BLaER1 (cell line): Measurements from ENCODE around the gene ABL1.
"Not testable (repeated sequence)": the region's sequence is repeated elsewhere in the genome, so short reads cannot be mapped to it uniquely, and the experiment has no call there.

Source experiments
- H3K27ac ChIP-seq: shearing (Covaris generic); formaldehyde crosslinking; 2 replicates; pipeline ENCODE4 v1.8.1; 2022
- H3K27me3 ChIP-seq: shearing (Covaris generic); formaldehyde crosslinking; 2 replicates; pipeline ENCODE4 v1.8.1; 2022
- H3K36me3 ChIP-seq: shearing (Covaris generic); formaldehyde crosslinking; 2 replicates; pipeline ENCODE4 v1.8.1; 2022
- H3K4me1 ChIP-seq: shearing (Covaris generic); formaldehyde crosslinking; 2 replicates; pipeline ENCODE4 v1.8.1; 2022
- H3K4me2 ChIP-seq: shearing (Covaris generic); formaldehyde crosslinking; 2 replicates; pipeline ENCODE4 v1.8.1; 2022
- H3K4me3 ChIP-seq: shearing (Covaris generic); formaldehyde crosslinking; 2 replicates; pipeline ENCODE4 v1.8.1; 2022
- H3K9ac ChIP-seq: shearing (Covaris generic); formaldehyde crosslinking; 2 replicates; pipeline ENCODE4 v1.8.1; 2022
- H3K9me3 ChIP-seq: shearing (Covaris generic); formaldehyde crosslinking; 2 replicates; pipeline ENCODE4 v1.8.1; 2022
- H4K20me1 ChIP-seq: shearing (Covaris generic); formaldehyde crosslinking; 2 replicates; pipeline ENCODE4 v1.8.1; 2022
- Cebpa-rat ChIP-seq: shearing (Covaris generic); IDR thresholded peaks from 2 replicates; pipeline ENCODE4 v1.8.1; 2022

The ABL1 gene

DNA sequence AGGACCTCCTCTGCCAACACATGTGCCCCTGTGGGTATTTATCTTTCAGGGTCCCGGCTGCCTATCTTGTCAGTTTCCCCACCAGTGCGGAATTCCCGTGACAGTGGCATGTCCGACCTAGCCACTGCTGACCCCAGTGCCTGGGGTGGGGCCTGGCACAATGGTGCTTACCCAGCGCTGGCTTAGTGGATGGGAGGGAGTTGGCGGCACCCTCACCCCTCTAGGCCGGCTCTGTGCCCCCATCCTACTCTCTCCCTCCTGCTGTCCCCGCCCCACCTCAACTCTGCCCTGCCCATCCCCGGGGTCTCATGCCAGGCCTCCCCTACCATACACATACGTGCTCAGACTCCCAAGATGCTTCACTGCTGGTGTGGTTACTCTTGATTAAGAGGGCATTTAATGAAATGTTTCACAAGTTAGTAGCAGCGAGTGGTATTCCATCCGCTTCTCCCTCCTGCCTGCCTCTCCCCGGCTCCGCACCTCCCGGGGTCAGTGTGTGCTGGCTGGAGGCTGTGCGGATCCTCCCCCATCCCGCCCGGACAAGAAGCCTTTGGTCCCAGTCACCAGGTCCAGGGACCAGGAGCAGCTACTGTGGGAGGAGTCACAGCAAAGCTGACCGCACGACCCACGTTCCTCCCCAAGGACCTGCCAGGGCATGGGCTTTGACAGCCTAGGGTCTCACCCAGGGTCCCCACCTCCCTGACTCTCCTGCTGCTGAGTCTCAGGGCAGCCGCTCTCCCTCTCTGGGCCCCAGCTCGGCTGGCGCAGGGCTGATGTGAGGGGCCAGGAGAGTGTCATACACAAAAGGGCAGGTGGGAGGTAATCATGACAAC is 71.1 kb downstream of the ABL1 start:
- no peaks in the 10 kb centered on the region for H3K9me3 ChIP-seq
- no peak for TF ChIP-seq Cebpa-rat
- no peak overlapping the region for H3K4me3 ChIP-seq
- H3K27ac ChIP-seq: no peak overlapping the region
- no peak overlapping the region for H3K9ac ChIP-seq
- H4K20me1 ChIP-seq: no peaks in the 10 kb centered on the region
- H3K4me2 ChIP-seq: no peak overlapping the region; the same call in 1 of the 2 replicates
- H3K4me1 ChIP-seq: peaks cover 29% of the 10 kb centered on the region
- no peaks in the 10 kb centered on the region for H3K27me3 ChIP-seq
- no peaks in the 10 kb centered on the region for H3K36me3 ChIP-seq

DNA sequence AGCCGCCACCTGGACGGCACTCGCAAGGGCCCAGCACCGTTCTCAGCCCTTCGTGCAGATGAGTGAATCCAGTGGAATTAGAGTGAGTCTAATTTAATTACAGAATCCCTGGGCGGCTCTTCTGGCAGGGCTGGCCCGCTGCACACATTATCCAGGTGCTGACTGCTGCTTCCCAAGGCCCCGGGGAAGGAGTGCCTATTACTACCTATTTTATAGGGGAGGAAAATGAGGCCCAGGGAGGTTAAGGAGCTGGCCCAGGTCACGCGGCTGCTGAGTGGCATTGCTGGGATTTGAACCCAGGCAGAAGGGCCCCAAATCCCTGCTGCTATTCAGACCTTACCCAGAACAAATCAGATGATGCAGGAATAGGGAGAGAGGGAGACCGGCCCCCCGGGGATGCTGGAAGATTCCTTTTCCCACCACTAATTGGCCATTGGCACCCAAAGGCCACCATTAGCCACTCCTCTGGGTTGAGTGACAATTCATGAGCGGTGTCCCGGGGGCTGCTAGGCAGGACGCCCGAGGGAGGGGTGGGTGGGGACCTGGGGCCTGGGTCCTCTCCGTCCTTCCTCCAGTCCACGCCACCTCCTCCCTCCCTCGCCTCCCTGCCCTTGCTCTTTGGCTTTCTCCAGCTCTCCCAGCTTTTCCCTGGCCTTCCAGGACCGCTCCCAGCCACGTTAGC is 71.8 kb downstream of the ABL1 start:
- Histone ChIP-seq H3K4me3 (no peak overlapping the region), H3K9ac (no peak overlapping the region), H3K4me2 (no peak overlapping the region), H4K20me1 (no peaks in the 10 kb centered on the region), H3K27me3 (no peaks in the 10 kb centered on the region), H3K27ac (no peak overlapping the region), H3K4me1 (peaks cover 29% of the 10 kb centered on the region), H3K9me3 (no peaks in the 10 kb centered on the region), H3K36me3 (no peaks in the 10 kb centered on the region)
- no peak for TF ChIP-seq Cebpa-rat

DNA sequence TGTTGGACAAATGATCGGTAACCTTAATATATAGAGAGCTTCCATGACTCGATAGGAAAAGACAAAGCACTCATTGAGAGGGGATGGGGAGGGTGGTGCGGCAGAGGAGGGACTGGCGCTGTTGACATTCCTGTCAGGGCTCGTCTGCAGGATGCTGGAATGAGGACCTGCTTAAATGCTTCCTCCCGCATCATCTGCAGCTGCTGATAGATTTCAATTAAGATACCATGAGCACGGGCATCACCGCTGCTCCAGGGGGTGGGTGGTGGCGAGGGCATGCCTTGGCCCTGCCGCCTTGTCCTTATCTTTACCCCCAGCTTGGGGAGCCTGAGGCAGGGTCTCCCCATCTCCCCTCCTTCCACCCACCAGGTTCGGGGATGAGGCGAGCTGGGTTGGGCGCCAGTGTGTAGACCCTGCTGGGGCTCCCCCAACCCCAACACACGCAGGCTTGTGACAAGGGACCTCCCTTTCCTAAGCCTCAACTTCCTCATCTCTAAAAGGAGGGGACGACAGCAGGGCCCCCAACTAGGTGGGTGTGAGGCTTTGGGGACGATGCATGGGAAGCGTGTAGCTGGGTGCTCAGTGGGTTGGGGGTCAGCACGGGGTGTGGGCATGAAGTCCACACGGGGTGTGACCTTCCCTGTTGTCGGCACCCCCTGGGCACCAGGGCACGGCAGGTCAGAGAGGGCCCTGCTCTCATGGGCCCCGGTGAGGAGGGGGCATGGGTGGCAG is 73.3 kb downstream of the ABL1 start:
- Histone ChIP-seq H3K27me3 (no peaks in the 10 kb centered on the region), H3K9ac (no peak overlapping the region), H3K4me3 (no peak overlapping the region), H3K27ac (no peak overlapping the region), H3K9me3 (no peaks in the 10 kb centered on the region), H3K4me1 (peaks cover 35% of the 10 kb centered on the region), H3K4me2 (no peak overlapping the region; the same call in 1 of the 2 replicates), H3K36me3 (no peaks in the 10 kb centered on the region), H4K20me1 (no peaks in the 10 kb centered on the region)
- TF ChIP-seq Cebpa-rat: no peak

DNA sequence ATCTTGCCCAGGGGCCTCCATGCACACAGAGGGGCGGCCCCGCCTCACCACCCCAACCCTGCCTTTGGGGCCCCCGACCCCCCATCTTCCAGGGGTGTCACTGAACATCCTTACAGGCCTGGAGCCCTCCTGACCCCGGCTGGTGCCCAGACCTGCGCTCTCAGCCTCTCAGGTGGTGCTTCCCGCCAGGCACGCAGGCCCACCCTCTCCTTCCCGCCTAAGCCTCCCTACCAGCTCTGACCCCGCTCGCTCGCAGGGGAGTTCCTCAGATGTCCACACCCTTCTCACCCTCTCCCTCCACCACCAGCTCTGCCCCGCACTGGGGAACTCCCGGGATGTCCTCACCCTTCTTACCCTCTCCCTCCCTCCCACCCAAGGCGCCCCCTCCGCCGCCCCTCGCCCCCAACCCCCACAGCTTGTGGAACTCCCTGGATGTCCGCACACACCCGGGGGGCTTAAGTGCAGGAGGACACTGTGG is 73.9 kb downstream of the ABL1 start:
- TF ChIP-seq Cebpa-rat: no peak
- no peaks in the 10 kb centered on the region for H3K27me3 ChIP-seq
- H3K4me2 ChIP-seq: no peak overlapping the region
- no peaks in the 10 kb centered on the region for H3K9me3 ChIP-seq
- H3K4me3 ChIP-seq: no peak overlapping the region
- no peaks in the 10 kb centered on the region for H4K20me1 ChIP-seq
- no peak overlapping the region for H3K27ac ChIP-seq
- no peaks in the 10 kb centered on the region for H3K36me3 ChIP-seq
- peaks cover 41% of the 10 kb centered on the region for H3K4me1 ChIP-seq
- H3K9ac ChIP-seq: no peak overlapping the region

DNA sequence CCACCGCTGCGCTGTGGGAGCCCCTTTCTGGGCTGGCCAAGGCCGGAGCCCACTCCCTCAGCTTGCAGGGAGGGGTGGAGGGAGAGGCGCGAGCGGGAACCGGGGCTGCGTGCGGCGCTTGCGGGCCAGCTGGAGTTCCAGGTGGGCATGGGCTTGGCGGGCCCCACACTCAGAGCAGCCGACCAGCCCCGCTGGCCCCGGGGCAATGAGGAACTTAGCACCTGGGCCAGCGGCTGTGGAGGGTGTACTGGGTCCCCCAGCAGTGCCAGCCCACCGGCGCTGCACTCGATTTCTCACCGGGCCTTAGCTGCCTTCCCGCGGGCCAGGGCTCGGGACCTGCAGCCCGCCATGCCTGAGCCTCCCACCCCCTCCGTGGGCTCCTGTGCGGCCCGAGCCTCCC is 75.0 kb downstream of the ABL1 start:
- not testable (repeated sequence) for H3K27ac ChIP-seq, H4K20me1 ChIP-seq, H3K9ac ChIP-seq, H3K9me3 ChIP-seq, H3K4me3 ChIP-seq, H3K36me3 ChIP-seq, H3K4me2 ChIP-seq, H3K27me3 ChIP-seq
- H3K4me1 ChIP-seq: peaks cover 52% of the 10 kb centered on the region

DNA sequence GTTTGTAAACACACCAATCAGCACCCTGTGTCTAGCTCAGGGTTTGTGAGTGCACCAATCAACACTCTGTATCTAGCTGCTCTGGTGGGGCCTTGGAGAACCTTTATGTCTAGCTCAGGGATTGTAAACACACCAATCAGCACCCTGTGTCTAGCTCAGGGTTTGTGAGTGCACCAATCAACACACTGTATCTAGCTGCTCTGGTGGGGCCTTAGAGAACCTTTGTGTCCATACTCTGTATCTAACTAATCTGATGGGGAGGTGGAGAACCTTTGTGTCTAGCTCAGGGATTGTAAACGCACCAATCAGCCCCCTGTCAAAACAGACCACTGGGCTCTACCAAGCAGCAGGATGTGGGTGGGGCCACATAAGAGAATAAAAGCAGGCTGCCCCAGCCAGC is 75.6 kb downstream of the ABL1 start:
- H3K9me3 ChIP-seq, H3K27me3 ChIP-seq, H3K27ac ChIP-seq, H3K9ac ChIP-seq, H3K36me3 ChIP-seq, H4K20me1 ChIP-seq, H3K4me3 ChIP-seq: not testable (repeated sequence)
- Histone ChIP-seq H3K4me1 (peaks cover 58% of the 10 kb centered on the region), H3K4me2 (peak overlapping the region; percentile 98)

DNA sequence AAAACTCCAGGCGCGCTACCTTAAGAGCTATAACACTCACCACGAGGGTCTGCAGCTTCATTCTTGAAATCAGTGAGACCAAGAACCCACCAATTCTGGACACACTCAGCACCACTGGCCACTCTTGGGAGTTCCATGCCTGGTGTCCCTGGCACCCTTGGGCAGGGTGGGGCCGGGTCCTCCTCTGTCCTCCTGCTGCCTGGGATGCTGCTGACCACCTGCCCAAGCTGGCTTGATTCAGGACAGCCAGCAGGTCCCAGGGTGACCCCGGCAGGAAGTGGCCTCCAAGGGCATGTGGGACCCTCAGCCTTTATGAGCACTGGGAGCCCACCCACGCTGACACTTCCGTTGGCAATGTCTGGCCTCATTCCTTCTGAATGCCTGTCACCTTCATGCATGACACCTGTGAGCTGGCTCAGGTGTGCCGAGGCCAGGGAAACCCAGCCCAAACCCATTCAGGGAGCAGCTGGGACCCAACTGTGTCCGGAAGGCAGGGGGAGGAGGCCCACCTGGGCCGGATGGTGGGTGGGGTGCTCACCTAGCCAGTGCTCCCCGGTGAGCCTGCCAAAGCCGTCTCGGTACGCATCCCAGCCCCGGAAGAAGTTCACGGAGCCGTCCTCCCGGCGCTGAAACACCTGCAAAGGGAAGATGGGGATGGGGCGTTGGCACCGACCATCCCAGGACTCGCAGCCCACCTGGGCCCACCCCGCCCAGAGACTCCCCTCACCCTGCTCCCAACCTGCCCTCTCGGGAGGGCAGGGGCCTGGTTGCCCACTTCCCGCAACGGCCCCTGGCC is 76.4 kb downstream of the ABL1 start:
- no peak for TF ChIP-seq Cebpa-rat
- H3K9ac ChIP-seq: no peak overlapping the region
- no peaks in the 10 kb centered on the region for H4K20me1 ChIP-seq
- H3K27me3 ChIP-seq: no peaks in the 10 kb centered on the region
- peak overlapping the region; percentile 98 for H3K4me2 ChIP-seq
- H3K36me3 ChIP-seq: no peaks in the 10 kb centered on the region
- no peak overlapping the region for H3K4me3 ChIP-seq
- no peak overlapping the region; the same call in 1 of the 2 replicates for H3K27ac ChIP-seq
- no peaks in the 10 kb centered on the region for H3K9me3 ChIP-seq
- H3K4me1 ChIP-seq: peaks cover 63% of the 10 kb centered on the region

DNA sequence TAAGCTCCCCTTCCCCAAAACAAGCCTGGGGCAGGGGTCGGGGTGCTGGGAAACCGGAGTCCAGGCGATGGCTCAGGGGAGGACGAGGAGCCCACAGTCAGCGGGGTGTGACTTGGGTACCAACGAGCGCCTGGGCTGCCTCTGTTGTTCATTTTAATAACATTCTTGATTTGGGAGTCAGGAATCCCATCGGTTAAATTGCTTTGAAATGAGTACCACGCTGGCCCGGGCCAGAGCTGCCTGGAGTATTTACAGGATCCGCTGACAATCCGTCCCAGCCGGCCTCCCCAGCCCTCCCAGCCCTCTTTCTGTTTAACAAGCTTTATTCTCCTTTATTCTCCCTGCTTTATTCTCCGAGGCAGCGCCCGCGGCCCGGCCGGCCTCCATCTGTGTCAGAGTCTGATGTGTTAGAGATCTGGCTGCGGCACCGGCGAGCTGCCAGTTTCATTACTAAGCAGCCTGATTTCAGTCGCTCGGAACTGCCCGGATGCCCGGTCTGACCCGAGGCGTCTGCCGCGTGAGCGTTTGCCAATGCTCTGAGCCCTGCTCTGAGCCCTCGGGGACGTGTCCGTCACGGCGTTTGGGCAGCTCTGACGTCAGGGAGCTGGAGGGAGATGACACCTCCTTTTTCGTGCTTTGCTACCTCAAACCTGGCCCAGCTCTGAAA is 78.0 kb downstream of the ABL1 start:
- no peak for TF ChIP-seq Cebpa-rat
- Histone ChIP-seq H3K4me3 (peak overlapping the region; percentile 32), H3K4me1 (peaks cover 78% of the 10 kb centered on the region), H4K20me1 (no peaks in the 10 kb centered on the region), H3K9ac (peak overlapping the region; percentile 69), H3K36me3 (no peaks in the 10 kb centered on the region), H3K27ac (peak overlapping the region; percentile 91), H3K4me2 (peak overlapping the region; percentile 98), H3K9me3 (no peaks in the 10 kb centered on the region), H3K27me3 (no peaks in the 10 kb centered on the region)
